Measurements from ENCODE around the gene TMEM217.
A peak's percentile ranks its signal among the peaks of the same experiment; 100 is the strongest.

The TMEM217 gene

GRCh38 chr6:37239950-37240713 is 17.8 kb downstream of the TMEM217 start (continued):
- TF ChIP-seq ZNF280C (tag by site-specific recombination; IDR thresholded peaks at IDR 0.05) (no peak), ZNF169 (tag by site-specific recombination; IDR thresholded peaks at IDR 0.05) (no peak), ZXDB (tag by site-specific recombination; IDR thresholded peaks at IDR 0.05) (peak; percentile 57), ZNF785 (tag by site-specific recombination; IDR thresholded peaks at IDR 0.05) (no peak), ZEB2 (tag by site-specific recombination; IDR thresholded peaks at IDR 0.05) (peak; percentile 85), CTCF (tag by site-specific recombination; IDR thresholded peaks at IDR 0.05) (no peak), ZNF660 (tag by site-specific recombination; IDR thresholded peaks at IDR 0.05) (peak; percentile 98), ZNF37A (tag by site-specific recombination; IDR thresholded peaks at IDR 0.05) (no peak), REST (tag by site-specific recombination; IDR thresholded peaks at IDR 0.05) (no peak), ZNF433 (tag by site-specific recombination; IDR thresholded peaks at IDR 0.05; ENCODE audit: low read depth) (no peak), ZSCAN30 (tag by site-specific recombination; IDR thresholded peaks at IDR 0.05) (0 out of 2 replicates have a peak, but pooled peaks have one; percentile 40), ZBTB8A (tag by site-specific recombination; IDR thresholded peaks at IDR 0.05) (peak; percentile 40; the same call in 1 of the 2 replicates), ZNF280D (tag by site-specific recombination; IDR thresholded peaks at IDR 0.05) (no peak; the same call in 1 of the 2 replicates), KLF7 (tag by site-specific recombination; IDR thresholded peaks at IDR 0.05; ENCODE audit: borderline replicate concordance) (no peak), MZF1 (tag by site-specific recombination; IDR thresholded peaks at IDR 0.05; ENCODE audit: borderline replicate concordance) (peak; percentile 53; the same call in 1 of the 2 replicates), ZNF132 (tag by site-specific recombination; IDR thresholded peaks at IDR 0.05; ENCODE audit: borderline replicate concordance) (no peak), ZFP37 (tag by site-specific recombination; IDR thresholded peaks at IDR 0.05) (no peak), ZNF274 (IDR thresholded peaks at IDR 0.05; ENCODE audit: low read length) (no peak), ZNF274 (tag by site-specific recombination; IDR thresholded peaks at IDR 0.05; ENCODE audit: borderline replicate concordance) (no peak), KLF16 (tag by site-specific recombination; IDR thresholded peaks at IDR 0.05) (no peak), ZNF561 (tag by site-specific recombination; IDR thresholded peaks at IDR 0.05; ENCODE audit: borderline replicate concordance) (peak; percentile 74; the same call in 1 of the 2 replicates), ZNF580 (tag by site-specific recombination; IDR thresholded peaks at IDR 0.05) (no peak), ZBTB7A (tag by site-specific recombination; IDR thresholded peaks at IDR 0.05; ENCODE audit: low read depth) (no peak), ZNF302 (tag by site-specific recombination; IDR thresholded peaks at IDR 0.05; ENCODE audit: low read depth) (no peak), OVOL3 (tag by site-specific recombination; IDR thresholded peaks at IDR 0.05) (no peak), PATZ1 (tag by site-specific recombination; IDR thresholded peaks at IDR 0.05) (peak; percentile 77), ZNF184 (tag by site-specific recombination; IDR thresholded peaks at IDR 0.05) (peak; percentile 78; the same call in 1 of the 2 replicates)
